ENCODE data around the gene RSPRY1.
"Not testable (repeated sequence)": the region's sequence is repeated elsewhere in the genome, so short reads cannot be mapped to it uniquely, and the experiment has no call there.

RSPRY1 gene

GRCh38 chr16:57273826-57274225 is 87.7 kb downstream of the RSPRY1 start:
- DNase-seq, result no peak

DNA sequence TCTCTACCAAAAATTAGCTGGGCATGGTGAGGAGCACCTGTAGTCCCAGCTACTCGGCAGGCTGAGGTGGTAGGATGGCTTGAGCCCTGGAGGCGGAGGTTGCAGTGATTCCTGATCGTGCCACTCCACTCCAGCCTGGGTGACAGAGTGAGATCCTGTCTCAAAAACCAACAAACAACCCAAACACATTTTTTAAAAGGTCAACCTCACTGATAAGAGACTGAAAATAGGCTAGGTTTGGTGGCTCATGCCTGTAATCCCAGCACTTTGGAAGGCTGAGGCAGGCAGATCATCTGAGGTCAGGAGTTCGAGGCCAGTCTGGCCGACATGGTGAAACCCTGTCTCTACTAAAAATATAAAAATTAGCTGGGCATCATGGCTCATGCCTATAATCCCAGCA is 89.8 kb downstream of the RSPRY1 start:
- DNase-seq, result not testable (repeated sequence)

DNA sequence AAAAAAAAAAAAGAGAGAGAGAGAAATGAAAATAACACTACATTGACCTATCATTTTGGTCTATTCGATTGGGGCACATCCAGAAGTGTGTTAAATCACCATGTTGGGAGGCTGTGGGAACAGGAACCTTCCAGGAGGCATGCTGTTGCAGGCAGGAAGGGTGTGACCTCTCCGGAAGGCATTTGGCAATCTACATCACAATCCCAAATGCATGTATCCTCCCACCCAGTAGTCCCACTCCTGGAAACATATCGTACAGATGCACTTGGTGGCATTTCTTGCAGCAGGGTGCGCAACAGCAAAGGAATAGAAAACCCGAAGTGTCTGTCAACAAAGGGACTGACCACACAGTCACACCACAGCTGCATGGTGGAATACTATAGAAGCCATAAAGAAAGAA is 90.5 kb downstream of the RSPRY1 start:
- no peak for DNase-seq

- no peak for DNase-seq
Observed at GRCh38 chr16:57277586-57277985, 91.5 kb downstream of the RSPRY1 start.

GRCh38 chr16:57278494-57278893 is 92.4 kb downstream of the RSPRY1 start:
- DNase-seq, result no peak

- DNase-seq, result no peak
Observed at GRCh38 chr16:57279780-57280638, 93.9 kb downstream of the RSPRY1 start.

GRCh38 chr16:57281791-57282190 is 95.7 kb downstream of the RSPRY1 start:
- DNase-seq, result no peak

DNA sequence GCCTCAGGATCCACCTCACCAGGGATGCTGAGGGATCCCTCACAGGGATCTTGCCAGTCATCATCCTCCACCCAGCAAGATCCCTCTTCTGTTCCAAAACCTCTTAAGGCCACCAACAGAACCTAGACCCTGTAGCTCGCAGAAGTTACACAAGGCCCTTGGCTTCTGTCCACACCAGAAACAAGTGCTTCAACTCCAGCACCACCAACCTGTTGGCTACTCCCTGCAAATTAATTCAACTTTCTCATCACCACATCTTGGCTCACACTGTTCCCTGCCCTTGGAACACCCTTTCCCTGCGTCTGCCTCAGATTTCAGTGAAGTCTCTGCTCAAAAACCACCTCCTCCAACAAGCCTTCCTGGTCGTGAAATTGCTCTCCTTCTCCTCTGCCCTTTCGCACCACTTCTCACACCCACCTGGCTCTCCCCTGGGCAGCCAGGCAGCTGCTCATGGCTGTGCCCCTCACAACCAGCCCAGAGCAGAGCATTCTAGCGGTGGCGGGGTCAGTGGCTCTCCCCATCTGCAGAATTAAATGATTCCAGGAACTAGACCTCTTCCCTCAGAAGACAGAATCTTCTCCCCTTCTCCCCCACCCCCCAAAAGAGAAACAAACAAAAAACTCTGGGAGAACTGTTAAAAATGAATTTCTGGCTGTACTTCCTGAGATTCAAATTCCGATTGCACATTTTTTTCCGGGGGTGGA is 96.5 kb downstream of the RSPRY1 start:
- DNase-seq, result no peak

- no peak for DNase-seq
Observed at GRCh38 chr16:57283214-57283958, 97.3 kb downstream of the RSPRY1 start.

DNA sequence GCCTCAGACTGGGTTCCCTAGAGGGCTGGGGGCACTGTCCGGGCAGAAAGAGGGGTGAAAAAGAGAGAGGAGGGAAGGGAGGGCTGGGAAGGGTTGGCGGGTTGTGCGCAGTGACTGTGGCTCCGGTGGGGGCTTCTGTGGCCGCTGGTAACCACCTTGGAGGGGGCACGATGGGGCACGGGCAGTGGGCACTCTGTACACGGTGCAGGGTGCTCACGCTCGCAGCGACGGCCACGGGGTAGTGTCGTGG is 97.8 kb downstream of the RSPRY1 start:
- no peak for DNase-seq

DNA sequence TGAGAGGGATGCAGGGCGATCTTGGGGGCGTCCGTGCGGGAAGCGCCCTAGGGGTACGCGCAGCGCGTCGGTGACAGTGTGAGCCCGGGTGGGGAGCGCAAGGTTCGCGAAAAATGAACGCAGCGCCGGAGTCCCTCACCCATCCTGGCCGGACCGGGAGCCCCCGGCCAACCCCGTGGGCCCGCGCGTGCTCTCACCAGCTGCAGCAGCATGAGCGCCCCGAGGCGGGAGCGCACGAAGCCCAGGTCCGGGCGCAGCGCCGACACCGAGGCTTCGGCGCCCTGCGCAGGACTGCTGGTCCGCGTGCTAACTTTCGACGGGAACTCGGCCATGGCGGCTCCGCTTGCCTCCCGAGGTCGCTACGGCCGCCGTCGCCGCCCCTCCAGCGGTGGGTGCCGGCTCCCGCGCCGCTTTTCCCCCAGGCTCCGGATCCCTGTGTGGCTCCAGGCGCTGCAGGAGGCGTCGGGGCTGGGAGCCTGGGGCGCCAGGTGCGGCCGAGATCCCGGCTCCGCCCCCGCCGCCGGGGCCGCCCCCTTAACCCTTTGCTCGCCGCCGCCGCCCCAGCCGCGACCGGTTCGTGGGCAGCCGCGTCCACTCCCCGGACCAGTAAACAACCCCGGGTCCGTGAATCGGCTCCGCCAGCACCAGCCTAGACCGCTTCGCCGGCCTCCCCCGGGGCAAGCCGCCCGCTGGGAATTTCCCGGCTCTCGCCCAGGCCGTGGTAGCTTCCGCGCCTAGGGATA is 98.3 kb downstream of the RSPRY1 start, which contains the start of gene PLLP:
TSS of gene PLLP (minus strand) at position 464 of the 743 bp plus-strand sequence. CDS start at position 332, 132 bp downstream.
- DNase-seq, result peak; percentile 7 to 36

GRCh38 chr16:57284952-57285363 is 98.8 kb downstream of the RSPRY1 start:
- no peak for DNase-seq

DNA sequence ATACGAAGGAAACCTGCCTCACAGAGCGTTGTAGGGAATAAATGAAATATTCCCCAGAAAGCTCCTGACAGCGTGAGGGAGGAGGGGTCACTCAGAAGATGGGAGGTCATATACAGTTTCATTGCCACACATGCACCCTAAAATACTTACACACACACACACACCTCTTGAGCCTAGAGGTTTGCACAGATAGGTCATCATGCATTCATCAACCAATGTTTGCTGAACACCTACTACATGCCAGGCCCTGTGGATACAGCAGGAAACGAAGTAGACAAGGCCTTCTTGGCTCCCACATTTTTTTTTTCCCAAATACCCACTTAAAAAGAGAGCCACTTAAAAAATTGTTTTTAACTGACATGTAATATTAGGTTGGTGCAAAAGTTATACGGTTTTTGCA is 99.2 kb downstream of the RSPRY1 start:
- DNase-seq, result no peak

- no peak for DNase-seq
Observed at GRCh38 chr16:57289391-57290257, 103.5 kb downstream of the RSPRY1 start.
